DND-41 (cell line): ENCODE results near the gene MVB12B.

ENCODE experiments used
- ATAC-seq: fragments of 200-7000 bp; cut with Tn5 transposase; 3 replicates; pipeline ENCODE4 v1.9.1; 2021; ENCODE audit warnings: low read depth; ENCODE audit not compliant: insufficient read depth
- DNase-seq: peaks from one replicate; pipeline ENCODE4 v3.0.0-alpha.2; 2020
- H2AFZ ChIP-seq: 2 replicates; pipeline ENCODE4 v1.6.0; 2012; ENCODE audit warnings: low read depth, low read length
- H3K27ac ChIP-seq: 2 replicates; pipeline ENCODE4 v1.5.1; 2012; ENCODE audit warnings: low read length, inconsistent platforms
- H3K27me3 ChIP-seq: fragments of 200-600 bp; sonication (generic); 2 replicates; pipeline ENCODE4 v1.6.0; 2012; ENCODE audit warnings: low read length, mild to moderate bottlenecking, inconsistent platforms; ENCODE audit not compliant: insufficient read depth, poor library complexity
- H3K36me3 ChIP-seq: 2 replicates; pipeline ENCODE4 v1.5.1; 2012; ENCODE audit warnings: low read length, inconsistent platforms; ENCODE audit not compliant: insufficient read depth
- H3K4me1 ChIP-seq: 2 replicates; pipeline ENCODE4 v1.5.1; 2012; ENCODE audit warnings: mild to moderate bottlenecking, low read length; ENCODE audit not compliant: insufficient read depth
- H3K4me2 ChIP-seq: 2 replicates; pipeline ENCODE4 v1.6.0; 2012; ENCODE audit warnings: mild to moderate bottlenecking, moderate library complexity, low read length, inconsistent platforms; ENCODE audit not compliant: insufficient read depth
- H3K4me3 ChIP-seq, 2 experiments: fragments of 200-600 bp in 1 of 2; shearing (Covaris generic) in 1 of 2; 2 replicates each; pipeline ENCODE4 v1.5.1; 2012 to 2016; ENCODE audit warnings: inconsistent platforms in 2 of 2, low read length in 2 of 2, mild to moderate bottlenecking in 2 of 2, low read depth in 1 of 2, moderate library complexity in 1 of 2
- H3K79me2 ChIP-seq: 2 replicates; pipeline ENCODE4 v1.6.0; 2012; ENCODE audit warnings: low read length, inconsistent platforms; ENCODE audit not compliant: insufficient read depth
- H3K9ac ChIP-seq: 2 replicates; pipeline ENCODE4 v1.6.0; 2012; ENCODE audit warnings: low read depth, mild to moderate bottlenecking, inconsistent platforms, low read length, moderate library complexity
- H3K9me3 ChIP-seq: 2 replicates; pipeline ENCODE4 v1.5.1; 2012; ENCODE audit warnings: low read length, moderate library complexity, mild to moderate bottlenecking, inconsistent platforms; ENCODE audit not compliant: insufficient read depth, severe bottlenecking
- H4K20me1 ChIP-seq: 2 replicates; pipeline ENCODE4 v1.6.0; 2012; ENCODE audit warnings: low read length; ENCODE audit not compliant: insufficient read depth
- EZH2 ChIP-seq: IDR thresholded peaks from 3 replicates; pipeline ENCODE4 v1.6.1; 2012; ENCODE audit warnings: borderline replicate concordance, low read depth, mild to moderate bottlenecking, moderate library complexity, low read length, inconsistent platforms; ENCODE audit not compliant: severe bottlenecking
- TF ChIP-seq, protein P1 (sequence below): IDR thresholded peaks from 2 replicates; pipeline ENCODE4 v1.5.1; 2012; ENCODE audit warnings: borderline replicate concordance, low read length, moderate library complexity, mild to moderate bottlenecking; ENCODE audit not compliant: poor library complexity, severe bottlenecking; ENCODE audit errors: extremely low read depth

MVB12B gene

DNA sequence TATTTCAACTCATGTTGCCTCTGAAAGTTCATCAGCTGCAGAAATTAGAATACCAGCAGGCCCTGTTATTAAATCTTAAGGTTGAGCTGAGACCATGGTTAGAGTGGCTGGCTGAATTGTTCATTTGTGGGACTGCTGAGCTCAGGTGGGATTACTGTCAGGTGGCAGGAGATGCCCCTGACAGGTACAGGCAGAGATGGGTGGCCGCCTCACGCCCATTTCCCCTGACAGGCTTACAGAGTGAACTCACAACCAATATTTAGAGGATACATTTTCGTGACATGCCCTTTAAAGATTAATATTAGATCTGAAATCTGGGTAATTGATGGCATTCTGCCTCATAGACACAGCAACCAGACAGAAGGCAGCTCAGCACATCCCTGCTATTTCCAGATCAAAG is 136.0 kb downstream of the MVB12B start:
- Histone ChIP-seq H3K27me3 (no peaks in the 10 kb centered on the region), H3K4me1 (no peaks in the 10 kb centered on the region), H3K9me3 (no peaks in the 10 kb centered on the region), H3K27ac (no peak overlapping the region), H4K20me1 (no peaks in the 10 kb centered on the region; the same call in 1 of the 2 replicates), H3K36me3 (no peaks in the 10 kb centered on the region), H3K4me3 (no peak overlapping the region), H3K79me2 (no peaks in the 10 kb centered on the region), H2AFZ (no peak overlapping the region), H3K4me2 (no peak overlapping the region), H3K9ac (no peak overlapping the region)
- ATAC-seq (no peak), DNase-seq (no peak)
- TF ChIP-seq EZH2, result no peak
- TF ChIP-seq, protein P1, sequence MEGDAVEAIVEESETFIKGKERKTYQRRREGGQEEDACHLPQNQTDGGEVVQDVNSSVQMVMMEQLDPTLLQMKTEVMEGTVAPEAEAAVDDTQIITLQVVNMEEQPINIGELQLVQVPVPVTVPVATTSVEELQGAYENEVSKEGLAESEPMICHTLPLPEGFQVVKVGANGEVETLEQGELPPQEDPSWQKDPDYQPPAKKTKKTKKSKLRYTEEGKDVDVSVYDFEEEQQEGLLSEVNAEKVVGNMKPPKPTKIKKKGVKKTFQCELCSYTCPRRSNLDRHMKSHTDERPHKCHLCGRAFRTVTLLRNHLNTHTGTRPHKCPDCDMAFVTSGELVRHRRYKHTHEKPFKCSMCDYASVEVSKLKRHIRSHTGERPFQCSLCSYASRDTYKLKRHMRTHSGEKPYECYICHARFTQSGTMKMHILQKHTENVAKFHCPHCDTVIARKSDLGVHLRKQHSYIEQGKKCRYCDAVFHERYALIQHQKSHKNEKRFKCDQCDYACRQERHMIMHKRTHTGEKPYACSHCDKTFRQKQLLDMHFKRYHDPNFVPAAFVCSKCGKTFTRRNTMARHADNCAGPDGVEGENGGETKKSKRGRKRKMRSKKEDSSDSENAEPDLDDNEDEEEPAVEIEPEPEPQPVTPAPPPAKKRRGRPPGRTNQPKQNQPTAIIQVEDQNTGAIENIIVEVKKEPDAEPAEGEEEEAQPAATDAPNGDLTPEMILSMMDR, result no peak

DNA sequence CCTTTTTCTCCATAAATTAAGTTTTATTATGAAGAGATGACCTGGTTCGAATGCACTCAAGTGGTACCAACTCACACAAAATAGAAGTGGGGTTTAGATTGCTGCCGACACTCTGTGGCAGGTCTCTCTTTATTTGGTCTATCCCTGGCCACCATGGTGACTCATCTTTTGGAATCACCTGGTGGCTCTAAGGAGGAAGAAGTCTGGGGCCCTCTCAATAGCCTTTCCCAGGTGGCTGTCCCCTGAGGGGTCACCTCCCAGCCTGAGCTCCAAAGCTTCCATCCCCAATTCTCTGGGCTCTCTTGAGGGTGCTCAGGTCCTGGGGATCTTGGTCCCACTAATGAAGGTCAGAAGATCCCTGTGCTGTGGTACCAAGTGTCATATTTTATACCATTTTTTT is 136.8 kb downstream of the MVB12B start:
- Histone ChIP-seq H3K27ac (no peak overlapping the region), H3K27me3 (no peaks in the 10 kb centered on the region), H3K4me2 (no peak overlapping the region), H3K9me3 (no peaks in the 10 kb centered on the region), H3K36me3 (no peaks in the 10 kb centered on the region), H4K20me1 (no peaks in the 10 kb centered on the region; the same call in 1 of the 2 replicates), H3K4me3 (no peak overlapping the region), H2AFZ (no peak overlapping the region), H3K79me2 (no peaks in the 10 kb centered on the region), H3K9ac (no peak overlapping the region), H3K4me1 (peaks cover 4% of the 10 kb centered on the region; the same call in 1 of the 2 replicates)
- DNase-seq (no peak), ATAC-seq (no peak)
- TF ChIP-seq EZH2, result no peak
- TF ChIP-seq, protein P1, result no peak

DNA sequence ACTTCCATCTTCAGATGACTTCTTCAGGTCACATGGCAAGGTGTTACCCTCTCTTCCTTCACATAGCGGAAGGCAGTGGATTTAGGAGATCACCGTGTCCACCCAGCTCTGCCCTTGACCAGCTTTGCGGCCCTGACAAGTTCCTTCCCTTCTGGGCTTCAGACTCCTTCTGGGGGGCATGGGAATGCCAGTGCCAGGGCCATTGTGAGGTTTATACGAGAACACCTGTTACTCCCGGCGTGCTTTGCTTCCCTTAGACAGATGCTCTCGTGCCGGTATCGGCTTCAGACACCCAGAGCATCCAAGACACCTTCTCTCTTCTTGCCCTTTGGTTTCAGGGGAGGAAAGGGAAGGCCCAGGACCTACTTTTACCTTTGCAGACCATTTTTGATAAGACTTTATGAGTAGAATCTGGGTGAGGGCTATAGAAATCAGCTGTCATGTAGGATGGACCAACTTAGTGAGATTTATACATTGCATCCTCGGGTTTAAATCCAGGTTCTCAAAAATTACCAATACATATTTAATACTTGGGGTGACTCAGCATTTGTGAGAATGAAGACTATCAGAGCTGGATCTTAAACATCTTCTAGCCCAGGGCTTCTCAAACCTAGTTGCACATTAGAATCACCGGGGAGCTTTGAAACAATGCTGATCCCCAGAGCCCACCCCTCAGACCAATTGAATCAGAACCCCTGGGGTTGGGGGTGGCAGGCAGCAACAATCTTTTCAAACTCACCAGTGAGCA is 138.2 kb downstream of the MVB12B start:
- no peak for DNase-seq
- H3K9ac ChIP-seq, result no peak overlapping the region
- H3K79me2 ChIP-seq, result no peaks in the 10 kb centered on the region
- H3K9me3 ChIP-seq, result no peaks in the 10 kb centered on the region
- no peak for ATAC-seq
- H2AFZ ChIP-seq, result no peak overlapping the region
- H3K4me3 ChIP-seq, result no peak overlapping the region
- H3K4me2 ChIP-seq, result no peak overlapping the region
- no peak overlapping the region for H3K27ac ChIP-seq
- no peaks in the 10 kb centered on the region for H3K27me3 ChIP-seq
- H3K36me3 ChIP-seq, result no peaks in the 10 kb centered on the region
- H4K20me1 ChIP-seq, result no peaks in the 10 kb centered on the region; the same call in 1 of the 2 replicates
- no peak for TF ChIP-seq EZH2
- TF ChIP-seq, protein P1, result no peak
- peaks cover 19% of the 10 kb centered on the region for H3K4me1 ChIP-seq
